Keratinocyte (primary cell): ENCODE data around the gene SLC44A5. TPM values are rescaled to one million over a fixed set of nuclear protein-coding genes. Genes with fewer than 3 reads are reported as not detected.

Experiments
- DNase-seq: peaks from one replicate; pipeline ENCODE4 v3.0.0-alpha.2; 2011; ENCODE audit warnings: low read depth, missing footprints, low spot score
- FAIRE-seq: peaks from 2 replicates; lab custom pipeline; 2011; peaks lifted over from hg19 to GRCh38; lab: Jason Lieb, UNC
- H2AFZ ChIP-seq: 2 replicates; pipeline ENCODE4 v1.6.0; 2012; ENCODE audit warnings: low read length, control low read depth, inconsistent platforms; ENCODE audit not compliant: control insufficient read depth
- H3K27ac ChIP-seq: 2 replicates; pipeline ENCODE4 v1.5.1; 2011; ENCODE audit warnings: low read length; ENCODE audit not compliant: control insufficient read depth, insufficient read depth
- H3K27me3 ChIP-seq: 3 replicates; pipeline ENCODE4 v1.6.0; 2011; ENCODE audit warnings: low read length; ENCODE audit not compliant: control insufficient read depth, insufficient read depth; ENCODE audit errors: extremely low read depth
- H3K36me3 ChIP-seq, 2 experiments: 2 replicates in 1 of 2; 3 replicates in 1 of 2; pipeline ENCODE4 v1.5.1; 2011; ENCODE audit warnings: low read length in 2 of 2, mild to moderate bottlenecking in 1 of 2; ENCODE audit not compliant: control insufficient read depth in 2 of 2, insufficient read depth in 2 of 2; ENCODE audit errors: extremely low read depth in 1 of 2
- H3K4me1 ChIP-seq: 3 replicates; pipeline ENCODE4 v1.5.1; 2011; ENCODE audit warnings: low read length; ENCODE audit not compliant: control insufficient read depth, insufficient read depth; ENCODE audit errors: extremely low read depth
- H3K4me2 ChIP-seq: 3 replicates; pipeline ENCODE4 v1.6.0; 2011; ENCODE audit warnings: low read depth, low read length; ENCODE audit not compliant: control insufficient read depth, insufficient read depth; ENCODE audit errors: extremely low read depth
- H3K4me3 ChIP-seq, 3 experiments: fragments of 200-600 bp in 1 of 3; sonication (generic) in 1 of 3; 2 replicates in 2 of 3; 3 replicates in 1 of 3; pipeline ENCODE4 v1.5.1; 2011 to 2016; ENCODE audit warnings: low read length in 3 of 3, mild to moderate bottlenecking in 3 of 3, control low read depth in 2 of 3, inconsistent platforms in 1 of 3, low read depth in 1 of 3, mixed read lengths in 1 of 3, mixed run types in 1 of 3, moderate library complexity in 1 of 3; ENCODE audit not compliant: control insufficient read depth in 2 of 3, insufficient read depth in 2 of 3; ENCODE audit errors: extremely low read depth in 1 of 3
- H3K79me2 ChIP-seq: 2 replicates; pipeline ENCODE4 v1.6.0; 2012; ENCODE audit warnings: low read length; ENCODE audit not compliant: control insufficient read depth, insufficient read depth
- H3K9ac ChIP-seq: 3 replicates; pipeline ENCODE4 v1.6.0; 2011; ENCODE audit warnings: low read length; ENCODE audit not compliant: control insufficient read depth, insufficient read depth; ENCODE audit errors: extremely low read depth
- H3K9me1 ChIP-seq: 3 replicates; pipeline ENCODE4 v1.6.0; 2011; ENCODE audit warnings: low read length; ENCODE audit not compliant: control insufficient read depth, insufficient read depth; ENCODE audit errors: extremely low read depth
- H3K9me3 ChIP-seq: 2 replicates; pipeline ENCODE4 v1.5.1; 2012; ENCODE audit warnings: low read depth, low read length; ENCODE audit not compliant: control insufficient read depth
- H4K20me1 ChIP-seq: 3 replicates; pipeline ENCODE4 v1.6.0; 2011; ENCODE audit warnings: low read length; ENCODE audit not compliant: control insufficient read depth, insufficient read depth; ENCODE audit errors: extremely low read depth
- CTCF ChIP-seq, 3 experiments: IDR thresholded peaks in 1 of 3; conservative IDR thresholded peaks in 1 of 3; optimal IDR thresholded peaks in 1 of 3; 2 replicates in 2 of 3; 3 replicates in 1 of 3; pipeline versions ENCODE3 to v1.5.1; 2011; ENCODE audit warnings: low read length in 3 of 3, mild to moderate bottlenecking in 3 of 3, moderate library complexity in 2 of 3, control low read depth in 1 of 3, inconsistent platforms in 1 of 3; ENCODE audit not compliant: insufficient read depth in 2 of 3; ENCODE audit errors: extremely low read depth in 1 of 3
- EZH2 ChIP-seq: IDR thresholded peaks from one replicate; pipeline ENCODE4 v1.6.1; 2012; ENCODE audit warnings: inconsistent platforms, mild to moderate bottlenecking, low read length, moderate library complexity
- dilution Hi-C: fragments of 300-500 bp; cut with MboI; formaldehyde crosslinking; loops from one replicate; pipeline ENCODE4 v1.7.0; 2020; ENCODE audit warnings: low sequenced_read_pairs; ENCODE audit not compliant: extremely low pct_ligation_motif_present
- polyA plus RNA-seq, 5 experiments: library from polyadenylated mRNA; depleted of rRNA in 3 of 5; stranded (reverse) in 3 of 5; stranded (forward) in 1 of 5; unstranded in 1 of 5; fragments of >200 nt; gene quantifications; 1 replicate in 1 of 5; 2 replicates in 3 of 5; 3 replicates in 1 of 5; pipeline versions ENCODE4 v1.2.1 to v1.2.3, GENCODE V29; 2011 to 2012; ENCODE audit warnings: missing spikeins in 2 of 5, low read depth in 1 of 5, low replicate concordance in 1 of 5

SLC44A5 gene
- polyA plus RNA-seq, 1 donor (not counting 4 experiments of a cell fraction or from before 2014, with no cell fraction given) = 0.72 TPM

GRCh38 chr1:75170011-75170410 lies 440.9 kb downstream of the SLC44A5 start:
- dilution Hi-C loops = no loop called here
- no peak overlapping the region for H3K27ac ChIP-seq
- no peaks in the 10 kb centered on the region for H3K27me3 ChIP-seq
- no peaks in the 10 kb centered on the region for H3K9me1 ChIP-seq
- H3K36me3 ChIP-seq = no peaks in the 10 kb centered on the region
- TF ChIP-seq CTCF (optimal IDR thresholded peaks at IDR 0.05 in 1 of 3, IDR thresholded peaks at IDR 0.05 in 1 of 3, conservative IDR thresholded peaks at IDR 0.05 in 1 of 3; ENCODE audit: extremely low read depth in 1 of 3, insufficient read depth in 2 of 3, low read length in 3 of 3) (no peak), EZH2 (no peak)
- H2AFZ ChIP-seq = no peak overlapping the region
- no peaks in the 10 kb centered on the region for H3K79me2 ChIP-seq
- H3K4me2 ChIP-seq = no peak overlapping the region
- no peak for DNase-seq
- H3K4me1 ChIP-seq = no peaks in the 10 kb centered on the region
- no peak overlapping the region for H3K9ac ChIP-seq
- H3K9me3 ChIP-seq = no peaks in the 10 kb centered on the region
- no peaks in the 10 kb centered on the region for H4K20me1 ChIP-seq
- H3K4me3 ChIP-seq = no peak overlapping the region
- no peak for FAIRE-seq

- dilution Hi-C loops = no loop called here
- Histone ChIP-seq H3K79me2 (no peaks in the 10 kb centered on the region), H3K4me2 (no peak overlapping the region), H3K9me1 (no peaks in the 10 kb centered on the region), H2AFZ (no peak overlapping the region), H3K27me3 (no peaks in the 10 kb centered on the region), H3K36me3 (no peaks in the 10 kb centered on the region), H3K9ac (no peak overlapping the region), H3K27ac (no peak overlapping the region), H4K20me1 (no peaks in the 10 kb centered on the region), H3K4me3 (no peak overlapping the region), H3K9me3 (no peaks in the 10 kb centered on the region), H3K4me1 (no peaks in the 10 kb centered on the region)
- DNase-seq (no peak), FAIRE-seq (no peak)
- TF ChIP-seq CTCF (optimal IDR thresholded peaks at IDR 0.05 in 1 of 3, IDR thresholded peaks at IDR 0.05 in 1 of 3, conservative IDR thresholded peaks at IDR 0.05 in 1 of 3; ENCODE audit: extremely low read depth in 1 of 3, insufficient read depth in 2 of 3, low read length in 3 of 3) (no peak), EZH2 (no peak)
Observed at GRCh38 chr1:75166821-75167220, 444.1 kb downstream of the SLC44A5 start.
